HG03354 (cell line): ENCODE data around the gene EME1.
"Not testable (repeated sequence)": the region's sequence is repeated elsewhere in the genome, so short reads cannot be mapped to it uniquely, and the experiment has no call there.

Source experiments
- ATAC-seq: cut with Tn5 transposase; IDR thresholded peaks from one replicate; pipeline ENCODE4 v1.9.1; 2021; ENCODE audit warnings: mild to moderate bottlenecking; ENCODE audit not compliant: unreplicated experiment, poor library complexity, severe bottlenecking

The EME1 gene

GRCh38 chr17:50372758-50373556, at the start of gene EME1, which contains the start of gene MRPL27:
Gene EME1 (plus strand): TSS chr17:50373229. CDS start chr17:50375209, 1,980 bp downstream.
Gene MRPL27 (minus strand): TSS chr17:50373184. CDS start chr17:50373170, 14 bp downstream.
- ATAC-seq: peak; percentile 90

- ATAC-seq: no peak
These were observed 47.1 kb upstream of the EME1 start for GRCh38 chr17:50325906-50326305.

GRCh38 chr17:50326831-50327364, 46.1 kb upstream of the EME1 start:
- no peak for ATAC-seq

GRCh38 chr17:50328363-50329325, 44.4 kb upstream of the EME1 start:
- no peak for ATAC-seq

GRCh38 chr17:50329716-50330115, 43.3 kb upstream of the EME1 start:
- ATAC-seq: no peak

GRCh38 chr17:50330151-50330775, 42.8 kb upstream of the EME1 start:
- ATAC-seq: no peak

- ATAC-seq: no peak
These were observed 41.8 kb upstream of the EME1 start for GRCh38 chr17:50331085-50331791.

GRCh38 chr17:50332196-50332595, 40.8 kb upstream of the EME1 start:
- no peak for ATAC-seq

- ATAC-seq: not testable (repeated sequence)
These were observed 39.6 kb upstream of the EME1 start for GRCh38 chr17:50333291-50334057.

- ATAC-seq: no peak
These were observed 35.1 kb upstream of the EME1 start for GRCh38 chr17:50337956-50338355.

- no peak for ATAC-seq
These were observed 34.4 kb upstream of the EME1 start for GRCh38 chr17:50338645-50339044.

GRCh38 chr17:50339381-50339780, 33.6 kb upstream of the EME1 start:
- no peak for ATAC-seq

GRCh38 chr17:50344731-50345365, 28.2 kb upstream of the EME1 start:
- ATAC-seq: no peak

GRCh38 chr17:50345432-50346312, 27.4 kb upstream of the EME1 start, which contains the start of gene XYLT2:
Gene XYLT2 (plus strand): TSS chr17:50346126. CDS start chr17:50346141, 15 bp downstream.
- peak; percentile 75 for ATAC-seq

- peak; percentile 69 for ATAC-seq
These were observed 26.5 kb upstream of the EME1 start for GRCh38 chr17:50346313-50347116.
